A549 (cell line): ENCODE data around the gene DLK2.

Source experiments
- POLR2A ChIP-seq: IDR thresholded peaks from 2 replicates; pipeline ENCODE4 v1.6.1; 2012; ENCODE audit warnings: mild to moderate bottlenecking, low read length
- TF ChIP-seq, protein P1 (sequence below): fragments of >200 bp; sonication (Bioruptor Twin); formaldehyde crosslinking; IDR thresholded peaks from 3 replicates; pipeline ENCODE4 v1.5.1; 2016

DNA sequence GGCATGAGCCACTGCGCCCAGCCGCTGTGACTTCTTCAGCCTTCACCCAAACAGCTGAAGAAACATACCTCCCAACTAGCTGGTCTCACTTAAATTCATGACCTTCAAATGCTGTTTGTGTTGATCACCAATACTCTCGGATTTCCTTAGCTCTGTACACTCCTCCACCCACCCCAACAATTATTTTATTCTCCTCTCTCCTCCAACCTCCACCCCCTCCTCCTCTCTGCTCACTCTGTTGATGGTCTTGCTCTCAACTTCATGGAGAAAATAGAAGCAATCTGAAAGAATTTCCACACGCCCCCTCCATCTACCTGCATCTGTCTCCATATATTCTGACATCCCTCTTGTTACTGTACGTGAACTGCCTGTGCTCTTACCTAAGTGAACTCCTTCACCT lies 6.6 kb upstream of the DLK2 start:
- TF ChIP-seq, protein P1, sequence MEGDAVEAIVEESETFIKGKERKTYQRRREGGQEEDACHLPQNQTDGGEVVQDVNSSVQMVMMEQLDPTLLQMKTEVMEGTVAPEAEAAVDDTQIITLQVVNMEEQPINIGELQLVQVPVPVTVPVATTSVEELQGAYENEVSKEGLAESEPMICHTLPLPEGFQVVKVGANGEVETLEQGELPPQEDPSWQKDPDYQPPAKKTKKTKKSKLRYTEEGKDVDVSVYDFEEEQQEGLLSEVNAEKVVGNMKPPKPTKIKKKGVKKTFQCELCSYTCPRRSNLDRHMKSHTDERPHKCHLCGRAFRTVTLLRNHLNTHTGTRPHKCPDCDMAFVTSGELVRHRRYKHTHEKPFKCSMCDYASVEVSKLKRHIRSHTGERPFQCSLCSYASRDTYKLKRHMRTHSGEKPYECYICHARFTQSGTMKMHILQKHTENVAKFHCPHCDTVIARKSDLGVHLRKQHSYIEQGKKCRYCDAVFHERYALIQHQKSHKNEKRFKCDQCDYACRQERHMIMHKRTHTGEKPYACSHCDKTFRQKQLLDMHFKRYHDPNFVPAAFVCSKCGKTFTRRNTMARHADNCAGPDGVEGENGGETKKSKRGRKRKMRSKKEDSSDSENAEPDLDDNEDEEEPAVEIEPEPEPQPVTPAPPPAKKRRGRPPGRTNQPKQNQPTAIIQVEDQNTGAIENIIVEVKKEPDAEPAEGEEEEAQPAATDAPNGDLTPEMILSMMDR, result no peak
- TF ChIP-seq POLR2A, result no peak
